GM12878 (cell line): ENCODE results near the gene TOMM22.

ENCODE experiments used
- ATF3 ChIP-seq: IDR thresholded peaks from 2 replicates; pipeline ENCODE4 v1.6.1; 2011; ENCODE audit warnings: low read depth, mild to moderate bottlenecking, low read length, moderate library complexity, borderline replicate concordance; ENCODE audit errors: extremely low read depth
- CTCF ChIP-seq, 3 experiments: IDR thresholded peaks in 2 of 3; conservative IDR thresholded peaks in 1 of 3; 2 replicates each; pipeline ENCODE4 v1.5.1; 2011; ENCODE audit warnings: low read depth in 3 of 3, low read length in 3 of 3, mild to moderate bottlenecking in 3 of 3, control low read depth in 2 of 3, moderate library complexity in 2 of 3, inconsistent platforms in 1 of 3, mixed read lengths in 1 of 3; ENCODE audit not compliant: control insufficient read depth in 2 of 3, insufficient read depth in 1 of 3; ENCODE audit errors: extremely low read depth in 1 of 3
- ESRRA ChIP-seq: IDR thresholded peaks from 2 replicates; pipeline ENCODE4 v1.6.1; 2012; ENCODE audit warnings: mild to moderate bottlenecking, low read length, improper control_type of control experiment
- HDAC6 ChIP-seq: fragments of 200-600 bp; sonication (generic); IDR thresholded peaks from one replicate; pipeline ENCODE4 v1.8.0; 2017; ENCODE audit warnings: antibody characterized with exemption; ENCODE audit not compliant: unreplicated experiment
- JUND ChIP-seq: IDR thresholded peaks from 2 replicates; pipeline ENCODE4 v1.6.1; 2012; ENCODE audit warnings: low read depth, mild to moderate bottlenecking, low read length, improper control_type of control experiment, moderate library complexity
- NFIC ChIP-seq: IDR thresholded peaks from 2 replicates; pipeline ENCODE4 v1.6.1; 2012; ENCODE audit warnings: low read depth, mild to moderate bottlenecking, inconsistent platforms, low read length, moderate library complexity
- NR2C2 ChIP-seq: IDR thresholded peaks from 2 replicates; pipeline ENCODE4 v1.6.1; 2011; ENCODE audit warnings: borderline replicate concordance, low read depth; ENCODE audit not compliant: control insufficient read depth, insufficient read length
- POLR2A ChIP-seq: IDR thresholded peaks from 2 replicates; pipeline ENCODE4 v1.6.1; 2011; ENCODE audit warnings: low read depth, mild to moderate bottlenecking, low read length
- POLR2AphosphoS5 ChIP-seq: IDR thresholded peaks from 2 replicates; pipeline ENCODE4 v1.6.1; 2011; ENCODE audit warnings: mild to moderate bottlenecking, low read length, inconsistent platforms
- SP1 ChIP-seq: IDR thresholded peaks from one replicate; pipeline ENCODE4 v1.6.1; 2011; ENCODE audit warnings: low read depth, low read length
- STAT1 ChIP-seq: fragments of 450-650 bp; conservative IDR thresholded peaks from 2 replicates; pipeline ENCODE4 v1.6.1; 2014; ENCODE audit warnings: antibody characterized with exemption, mild to moderate bottlenecking
- TAF1 ChIP-seq: IDR thresholded peaks from 2 replicates; pipeline ENCODE4 v1.6.1; 2011; ENCODE audit warnings: mild to moderate bottlenecking, low read depth, low read length, borderline replicate concordance
- ZNF217 ChIP-seq: fragments of 450-650 bp; IDR thresholded peaks from 2 replicates; pipeline ENCODE4 v1.6.1; 2017; ENCODE audit warnings: antibody characterized with exemption, mild to moderate bottlenecking

- TF ChIP-seq POLR2A = peak; percentile 87
- TF ChIP-seq CTCF (IDR thresholded peaks at IDR 0.05 in 2 of 3, conservative IDR thresholded peaks at IDR 0.05 in 1 of 3; ENCODE audit: control insufficient read depth in 2 of 3, extremely low read depth in 1 of 3, insufficient read depth in 1 of 3, low read depth in 3 of 3, low read length in 3 of 3) = no peak
- peak; percentile 73; the same call in 1 of the 2 replicates for TF ChIP-seq POLR2AphosphoS5
- no peak for TF ChIP-seq HDAC6
- no peak; the same call in 1 of the 2 replicates for TF ChIP-seq ESRRA
- no peak for TF ChIP-seq NR2C2
- TF ChIP-seq ZNF217 = peak; percentile 84; the same call in 1 of the 2 replicates
- no peak for TF ChIP-seq ATF3
- TF ChIP-seq JUND = peak; percentile 95
- TF ChIP-seq TAF1 = peak; percentile 45; the same call in 1 of the 2 replicates
- TF ChIP-seq NFIC = no peak
- peak; percentile 84 for TF ChIP-seq SP1
- peak; percentile 70; the same call in 1 of the 2 replicates for TF ChIP-seq STAT1
Observed at GRCh38 chr22:38700789-38701628, 19.3 kb downstream of the TOMM22 start, which contains the start of gene JOSD1.
